Measurements from ENCODE around the gene PSMA7.

Gene PSMA7

DNA sequence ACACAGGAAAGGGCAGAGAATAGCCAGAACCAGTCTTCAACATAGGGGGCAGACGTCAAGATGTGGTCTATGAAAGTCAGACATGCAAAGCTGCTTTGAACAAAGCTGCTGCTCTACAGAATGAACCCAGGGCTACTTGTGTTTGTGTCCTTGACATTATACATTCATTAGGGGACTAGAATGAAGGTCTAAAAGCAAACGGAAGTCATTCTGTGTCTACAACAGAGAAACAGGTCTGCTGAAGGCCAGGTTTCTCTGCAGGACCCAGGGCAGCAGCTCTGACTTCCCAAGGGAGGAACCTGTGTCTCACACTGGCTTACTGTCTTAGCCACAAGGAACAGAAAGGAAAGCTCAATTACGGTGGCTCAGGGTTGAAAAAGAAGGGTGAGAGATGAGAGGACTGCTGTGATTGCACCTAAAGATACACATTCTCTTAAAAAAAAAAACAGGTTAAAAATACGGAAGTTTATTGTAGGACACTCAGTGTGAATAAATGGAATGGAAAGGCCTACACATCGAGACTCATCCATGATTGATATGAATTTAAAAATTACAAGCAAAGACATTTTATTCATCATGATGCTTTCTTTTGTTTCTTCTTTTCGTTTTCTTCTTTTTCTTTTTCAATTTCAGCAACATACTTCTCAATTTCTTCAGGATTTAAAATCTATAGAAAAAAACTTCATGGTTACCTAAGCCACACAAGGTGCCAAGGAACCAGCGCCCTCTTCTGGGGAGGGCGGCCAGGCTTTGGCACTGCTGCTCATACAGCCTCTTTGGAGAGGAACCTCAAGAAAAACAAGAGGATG is 6.7 kb downstream of the PSMA7 start:
- DNase-seq (ENCODE audit: low read depth) = peak; percentile 67

DNA sequence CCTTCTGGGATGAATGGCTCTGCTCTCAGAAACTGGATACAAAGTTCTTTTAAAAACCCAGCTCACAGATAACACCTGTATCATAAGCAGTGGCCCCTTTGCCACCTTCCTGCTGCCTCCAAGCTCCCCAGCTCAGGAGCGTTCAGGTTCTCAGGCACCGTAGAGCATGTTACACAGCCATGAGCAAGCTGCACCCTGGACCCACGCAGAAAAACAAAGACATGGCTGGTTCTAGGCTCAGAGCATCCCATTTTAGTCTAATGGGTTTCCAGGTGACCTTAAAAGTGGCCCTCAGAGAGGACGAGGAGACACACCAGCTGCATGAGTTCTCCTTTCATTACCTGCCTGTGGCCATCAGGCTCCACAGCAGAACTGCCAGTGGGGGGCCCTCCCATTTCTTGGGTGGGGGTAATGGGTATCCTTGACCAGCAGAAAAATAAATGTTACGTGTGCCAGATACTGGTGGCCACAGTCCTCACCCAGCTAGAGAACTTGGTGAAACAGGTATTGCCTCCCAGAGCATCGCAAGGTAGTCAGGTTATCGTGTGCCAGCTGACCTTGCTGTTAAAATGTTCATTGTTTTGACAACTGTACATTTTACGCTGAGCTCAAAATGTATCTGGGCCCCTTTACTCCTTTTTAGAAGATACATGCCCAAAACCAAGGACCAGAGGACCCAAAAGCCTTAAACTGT is 7.5 kb downstream of the PSMA7 start:
- no peak for DNase-seq (ENCODE audit: low read depth)

GRCh38 chr20:62134735-62135231 is 8.4 kb downstream of the PSMA7 start:
- DNase-seq (ENCODE audit: low read depth) = peak; percentile 91

- no peak for DNase-seq (ENCODE audit: low read depth)
These were observed 9.3 kb downstream of the PSMA7 start for GRCh38 chr20:62133864-62134263.

- no peak for DNase-seq (ENCODE audit: low read depth)
These were observed 9.9 kb downstream of the PSMA7 start for GRCh38 chr20:62133051-62133845.

GRCh38 chr20:62132421-62132820 is 10.8 kb downstream of the PSMA7 start:
- no peak for DNase-seq (ENCODE audit: low read depth)

DNA sequence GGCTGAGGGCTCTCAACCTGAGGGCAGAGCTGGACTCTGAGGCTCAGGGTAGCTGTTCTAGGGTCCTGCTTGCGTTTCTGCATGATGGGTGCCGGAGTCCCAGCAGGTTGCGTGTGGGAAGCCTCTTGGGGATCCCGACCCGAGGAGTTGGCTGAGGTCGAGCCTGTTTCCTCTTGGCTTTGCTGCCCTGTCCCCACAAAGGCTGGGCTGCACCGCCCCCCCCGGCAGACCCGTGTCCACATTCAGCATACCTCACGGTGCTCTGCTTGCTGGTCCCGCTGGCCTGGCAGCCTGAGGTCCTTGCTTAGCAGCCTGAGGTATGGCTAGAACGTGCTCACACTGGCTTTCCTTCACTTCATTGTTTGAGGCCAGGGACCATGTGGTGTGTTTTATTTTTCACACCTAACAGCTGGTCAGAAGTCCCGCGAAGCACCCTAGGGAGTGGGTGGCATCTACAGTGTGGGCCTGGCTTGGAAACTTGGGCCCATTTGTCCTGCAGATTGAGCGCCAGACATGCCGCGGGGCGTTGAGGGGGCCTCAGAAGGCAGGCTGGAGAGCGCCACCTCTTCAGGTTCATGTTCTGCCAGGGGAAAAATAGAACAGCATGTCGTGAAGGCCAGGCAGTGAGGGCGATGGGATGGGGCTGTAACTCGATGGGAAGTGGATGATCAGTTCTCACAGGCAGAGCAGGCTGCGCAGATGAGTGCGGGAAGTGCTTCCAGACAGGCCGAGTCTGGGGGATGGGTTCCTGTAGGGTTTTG is 11.5 kb downstream of the PSMA7 start:
- DNase-seq (ENCODE audit: low read depth) = no peak

DNA sequence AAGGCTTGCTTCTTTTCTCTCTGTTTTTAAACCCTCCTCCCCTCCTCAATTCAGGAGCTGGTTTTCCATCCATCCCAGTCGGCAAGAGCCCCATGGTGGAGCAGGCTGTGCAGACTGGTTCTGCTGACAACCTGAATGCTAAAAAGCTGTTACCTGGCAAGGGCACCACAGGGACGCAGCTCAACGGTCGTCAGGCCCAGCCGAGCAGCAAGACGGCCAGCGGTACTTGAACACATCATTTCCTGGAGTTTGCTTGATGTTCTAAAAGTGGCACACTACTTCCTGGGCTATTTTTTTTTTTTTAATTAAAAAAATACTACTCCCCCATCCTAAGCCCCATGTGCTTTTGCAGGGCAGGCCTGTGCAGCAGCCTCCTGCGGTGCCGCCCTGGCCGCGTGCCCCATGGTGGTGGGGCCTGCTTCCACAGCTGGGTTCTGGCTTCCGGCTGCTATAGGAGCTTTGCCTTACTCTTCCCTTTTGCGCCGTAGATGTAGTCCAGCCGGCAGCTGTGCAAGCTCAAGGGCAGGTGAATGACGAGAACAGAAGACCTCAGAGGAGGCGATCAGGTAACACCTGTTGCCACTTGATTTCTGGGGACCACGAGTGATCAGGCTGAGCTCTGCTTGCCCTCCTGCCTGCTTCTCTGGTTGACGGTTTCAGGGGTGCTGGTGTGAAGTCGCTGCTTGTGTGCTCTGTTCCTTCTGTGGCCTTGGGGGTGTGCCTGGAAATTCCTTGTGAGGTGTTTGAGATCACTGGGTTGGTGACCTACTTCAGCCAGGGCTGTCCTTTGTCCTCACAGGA is 13.3 kb downstream of the PSMA7 start:
- no peak for DNase-seq (ENCODE audit: low read depth)

GRCh38 chr20:62128502-62128901 is 14.7 kb downstream of the PSMA7 start:
- DNase-seq (ENCODE audit: low read depth) = no peak

- DNase-seq (ENCODE audit: low read depth) = no peak
These were observed 15.4 kb downstream of the PSMA7 start for GRCh38 chr20:62127799-62128198.

GRCh38 chr20:62126141-62126540 is 17.1 kb downstream of the PSMA7 start:
- DNase-seq (ENCODE audit: low read depth) = no peak

- no peak for DNase-seq (ENCODE audit: low read depth)
These were observed 19.6 kb downstream of the PSMA7 start for GRCh38 chr20:62123450-62124118.

GRCh38 chr20:62122654-62123449 is 20.3 kb downstream of the PSMA7 start:
- no peak for DNase-seq (ENCODE audit: low read depth)

GRCh38 chr20:62121776-62122653 is 21.2 kb downstream of the PSMA7 start, which contains the start of gene LSM14B:
Gene LSM14B, plus strand, starts transcription at chr20:62122475. Its CDS starts 192 bp downstream, at chr20:62122667.
- peak; percentile 93 for DNase-seq (ENCODE audit: low read depth)

DNA sequence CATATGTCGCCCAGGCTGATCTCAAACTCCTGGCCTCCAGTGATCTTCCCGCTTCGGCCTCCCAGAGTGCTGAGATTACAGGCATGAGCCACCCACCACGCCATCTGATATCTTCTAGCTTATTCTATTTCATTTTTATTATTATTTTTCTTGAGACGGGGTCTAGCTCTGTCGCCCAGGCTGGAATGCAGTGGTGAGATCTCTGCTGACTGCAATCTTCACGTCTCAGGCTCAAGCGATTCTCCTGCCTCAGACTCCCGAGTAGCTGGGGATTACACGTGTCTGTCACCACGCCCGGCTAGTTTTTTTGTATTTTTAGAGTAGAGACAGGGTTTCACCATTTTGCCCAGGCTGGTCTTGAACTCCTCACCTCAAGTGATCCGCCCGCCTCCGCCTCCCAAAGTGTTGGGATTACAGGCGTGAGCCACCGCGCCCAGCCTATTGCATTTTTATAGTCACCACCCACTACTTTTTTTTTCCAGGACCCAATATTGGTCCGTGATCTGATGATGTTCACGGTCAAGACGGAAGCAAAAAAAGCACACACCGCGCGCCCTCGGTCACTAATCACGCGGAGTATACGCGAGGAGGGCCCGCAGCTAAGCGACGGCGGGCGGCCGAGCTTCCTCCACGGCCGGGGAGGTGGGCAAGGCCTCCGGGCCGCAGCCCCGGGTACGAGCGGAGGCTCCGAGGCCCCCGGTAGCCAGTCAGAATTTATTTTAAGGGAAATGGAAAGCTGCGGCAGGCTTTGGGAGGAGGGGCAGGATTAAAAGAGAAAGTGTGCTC is 22.0 kb downstream of the PSMA7 start:
- DNase-seq (ENCODE audit: low read depth) = peak; percentile 54

DNA sequence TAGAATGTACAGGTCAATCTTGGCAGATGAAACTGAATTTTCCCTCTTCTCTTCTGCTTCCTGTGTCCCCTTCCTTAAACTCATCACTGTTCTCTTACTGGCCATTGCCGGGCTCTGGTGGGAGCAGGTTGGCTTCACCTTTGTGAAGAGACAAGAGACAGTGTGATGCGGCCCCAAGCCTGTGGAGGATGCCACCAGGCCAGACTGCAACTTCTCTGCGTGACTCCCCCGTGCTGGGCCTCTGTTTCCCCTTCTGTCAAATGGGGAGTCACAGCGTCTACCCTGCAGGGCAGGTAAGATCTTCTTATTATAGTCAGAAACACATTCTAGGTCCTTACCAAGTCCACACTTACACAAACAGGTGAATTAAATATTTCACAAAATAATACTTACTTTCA is 22.8 kb downstream of the PSMA7 start:
- no peak for DNase-seq (ENCODE audit: low read depth)

DNA sequence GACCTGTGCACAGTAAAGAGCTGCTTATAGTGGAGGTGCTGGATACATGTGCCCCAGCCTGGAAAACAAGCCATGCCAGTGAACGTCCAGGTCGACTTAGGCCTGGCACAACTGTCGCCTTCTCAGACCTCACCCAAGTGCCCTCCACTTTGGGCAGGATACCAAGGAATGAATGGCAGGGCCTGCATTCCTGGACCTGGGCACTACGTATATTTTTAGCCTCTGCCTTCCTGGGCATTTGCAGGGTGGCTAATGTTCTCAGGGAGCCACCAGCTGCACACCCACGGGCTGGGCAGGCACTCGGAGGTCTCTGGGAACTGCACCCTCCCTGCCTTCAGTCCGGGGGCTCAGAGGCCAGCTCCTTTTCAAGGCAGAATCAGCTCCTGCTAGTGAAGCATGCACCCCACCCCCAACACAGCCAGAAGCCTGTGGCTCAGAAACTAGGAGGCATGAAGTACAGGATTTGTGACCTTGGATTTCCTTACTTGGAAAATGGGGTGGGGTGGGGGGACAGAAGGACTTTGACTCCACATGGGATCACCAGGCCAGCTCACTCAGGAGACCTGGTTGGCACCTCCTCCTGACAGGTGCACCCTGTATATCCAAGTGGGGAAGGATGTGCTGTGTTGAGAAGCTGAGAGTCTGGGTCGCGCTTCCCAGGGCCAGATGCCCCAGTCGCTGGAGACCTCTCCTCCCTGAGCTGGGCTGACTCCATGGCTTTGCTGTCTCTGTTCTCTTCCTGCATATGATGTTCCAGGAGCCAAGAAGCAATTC is 23.4 kb downstream of the PSMA7 start:
- DNase-seq (ENCODE audit: low read depth) = no peak

Data from amniotic epithelial cell (primary cell).